Measurements from ENCODE around the gene NUB1. TPM values are rescaled to one million over a fixed set of nuclear protein-coding genes. Genes with fewer than 3 reads are reported as not detected.

NUB1 gene
- total RNA-seq, 1 donor from 2014 or later: 47.5 TPM

GRCh38 chr7:151309311-151309710 lies 32.3 kb upstream of the NUB1 start:
- POLR2A ChIA-PET: no interaction called here
- H3K27ac Mint-ChIP-seq: no peak overlapping the region

GRCh38 chr7:151310578-151310977 lies 31.0 kb upstream of the NUB1 start:
- intact Hi-C loops (cut with micrococcal nuclease): loop anchor here (1.0 kb wide), 1 partner anchor 138 kb away; no protein-coding TSS in a partner anchor
- Mint-ChIP-seq H3K4me3 (no peak overlapping the region), H3K36me3 (ENCODE audit: low read depth) (no peaks in the 10 kb centered on the region), H3K4me1 (peaks cover 2% of the 10 kb centered on the region), H3K27me3 (peaks cover 17% of the 10 kb centered on the region), H3K27ac (no peak overlapping the region), H3K9me3 (no peaks in the 10 kb centered on the region)
- TF ChIP-seq CTCF (IDR thresholded peaks at IDR 0.05): no peak
- DNase-seq: no peak
- CTCF ChIA-PET: interaction anchor here (0.7 to 2.3 kb wide), 6 partner anchors 7 to 138 kb away, joined by 3 to 11 read pairs (median 4); no protein-coding TSS in a partner anchor
- POLR2A ChIA-PET: interaction anchor here (0.6 to 0.7 kb wide), 2 partner anchors 51 to 61 kb away, joined by 6 to 20 read pairs; no protein-coding TSS in a partner anchor
- no peak for ATAC-seq (ENCODE audit: low read depth)

More at GRCh38 chr7:151309311-151309710, 32.3 kb upstream of the NUB1 start:
- H3K9me3 Mint-ChIP-seq: no peaks in the 10 kb centered on the region
- no peaks in the 10 kb centered on the region for H3K36me3 Mint-ChIP-seq (ENCODE audit: low read depth)
- H3K27me3 Mint-ChIP-seq: peaks cover 26% of the 10 kb centered on the region
- DNase-seq (no peak), ATAC-seq (ENCODE audit: low read depth) (no peak)
- CTCF ChIA-PET: interaction anchor here (0.9 to 1.2 kb wide), 2 partner anchors 9 to 22 kb away, joined by 3 to 4 read pairs; no protein-coding TSS in a partner anchor
- intact Hi-C loops (cut with micrococcal nuclease): loop anchor here (5.0 kb wide), 1 partner anchor 412 kb away; no protein-coding TSS in a partner anchor
- H3K4me1 Mint-ChIP-seq: no peaks in the 10 kb centered on the region
- H3K4me3 Mint-ChIP-seq: no peak overlapping the region
- TF ChIP-seq CTCF (IDR thresholded peaks at IDR 0.05): no peak

GRCh38 chr7:151311294-151311864 lies 30.2 kb upstream of the NUB1 start:
- Mint-ChIP-seq H3K27ac (no peak overlapping the region), H3K4me1 (peaks cover 2% of the 10 kb centered on the region), H3K4me3 (no peak overlapping the region), H3K9me3 (no peaks in the 10 kb centered on the region), H3K27me3 (peaks cover 11% of the 10 kb centered on the region), H3K36me3 (ENCODE audit: low read depth) (no peaks in the 10 kb centered on the region)
- no peak for DNase-seq
- ATAC-seq (ENCODE audit: low read depth): no peak
- ChIA-PET CTCF (interaction anchor here (0.6 to 2.3 kb wide), 6 partner anchors 9 to 137 kb away, joined by 3 to 11 read pairs (median 4); no protein-coding TSS in a partner anchor), POLR2A (interaction anchor here (0.9 kb wide), 1 partner anchor 28 kb away, joined by 3 read pairs; no protein-coding TSS in a partner anchor)
- intact Hi-C loops (cut with micrococcal nuclease): no loop called here
- no peak for TF ChIP-seq CTCF (IDR thresholded peaks at IDR 0.05)

- POLR2A ChIA-PET: interaction anchor here (0.7 kb wide), 1 partner anchor 273 kb away, joined by 3 read pairs; no protein-coding TSS in a partner anchor
Observed at GRCh38 chr7:151312356-151312755, 29.3 kb upstream of the NUB1 start.

More at GRCh38 chr7:151312356-151312755, 29.3 kb upstream of the NUB1 start:
- DNase-seq (no peak), ATAC-seq (ENCODE audit: low read depth) (no peak)
- H3K27me3 Mint-ChIP-seq: peaks cover 5% of the 10 kb centered on the region
- CTCF ChIA-PET: interaction anchor here (2.3 kb wide), 1 partner anchor 136 kb away, joined by 11 read pairs; no protein-coding TSS in a partner anchor
- intact Hi-C loops (cut with micrococcal nuclease): no loop called here
- H3K4me1 Mint-ChIP-seq: peaks cover 2% of the 10 kb centered on the region
- no peaks in the 10 kb centered on the region for H3K36me3 Mint-ChIP-seq (ENCODE audit: low read depth)
- H3K27ac Mint-ChIP-seq: no peak overlapping the region
- no peak for TF ChIP-seq CTCF (IDR thresholded peaks at IDR 0.05)
- no peaks in the 10 kb centered on the region for H3K9me3 Mint-ChIP-seq
- H3K4me3 Mint-ChIP-seq: no peak overlapping the region
